Measurements from ENCODE around the gene CGREF1. TPM values are rescaled to one million over a fixed set of nuclear protein-coding genes. Genes with fewer than 3 reads are reported as not detected.

CGREF1 gene
- total RNA-seq, 1 experiment from 2014 or later = 12.9 TPM

GRCh38 chr2:27150639-27151230 is 31.8 kb upstream of the CGREF1 start:
- Mint-ChIP-seq H3K4me3 (ENCODE audit: unreplicated experiment) (no peak overlapping the region), H3K4me1 (ENCODE audit: insufficient read depth, unreplicated experiment) (no peaks in the 10 kb centered on the region), H3K27me3 (ENCODE audit: insufficient read depth, unreplicated experiment) (no peaks in the 10 kb centered on the region), H3K36me3 (ENCODE audit: insufficient read depth, unreplicated experiment) (no peaks in the 10 kb centered on the region), H3K9me3 (ENCODE audit: unreplicated experiment) (no peaks in the 10 kb centered on the region), H3K27ac (ENCODE audit: low read depth, unreplicated experiment) (no peak overlapping the region)
- no TSS peak for BruUV-seq (replicated peaks)
- DNase-seq (ENCODE audit: unreplicated experiment) = no peak
- no peak for TF ChIP-seq CTCF (IDR thresholded peaks at IDR 0.05; ENCODE audit: unreplicated experiment)
- intact Hi-C loops (cut with micrococcal nuclease) = no loop called here
- ChIA-PET POLR2A (no interaction called here), CTCF (interaction anchor here (0.6 to 1.1 kb wide), 2 partner anchors 152 to 215 kb away, joined by 3 to 7 read pairs; no protein-coding TSS in a partner anchor)

- H3K27ac Mint-ChIP-seq (ENCODE audit: low read depth, unreplicated experiment) = no peak overlapping the region
- no peaks in the 10 kb centered on the region for H3K27me3 Mint-ChIP-seq (ENCODE audit: insufficient read depth, unreplicated experiment)
- intact Hi-C loops (cut with micrococcal nuclease) = no loop called here
- no peaks in the 10 kb centered on the region for H3K4me1 Mint-ChIP-seq (ENCODE audit: insufficient read depth, unreplicated experiment)
- H3K36me3 Mint-ChIP-seq (ENCODE audit: insufficient read depth, unreplicated experiment) = no peaks in the 10 kb centered on the region
- no TSS peak for BruUV-seq (replicated peaks)
- CTCF ChIA-PET = interaction anchor here (0.8 to 1.7 kb wide), 3 partner anchors 20 to 130 kb away, joined by 3 to 5 read pairs (median 4); no protein-coding TSS in a partner anchor
- POLR2A ChIA-PET = no interaction called here
- TF ChIP-seq CTCF (IDR thresholded peaks at IDR 0.05; ENCODE audit: unreplicated experiment) = no peak
- no peak for DNase-seq (ENCODE audit: unreplicated experiment)
- no peak overlapping the region for H3K4me3 Mint-ChIP-seq (ENCODE audit: unreplicated experiment)
- no peaks in the 10 kb centered on the region for H3K9me3 Mint-ChIP-seq (ENCODE audit: unreplicated experiment)
Measured at GRCh38 chr2:27149570-27150405, 30.9 kb upstream of the CGREF1 start.

GRCh38 chr2:27148801-27149439 is 30.0 kb upstream of the CGREF1 start, which contains the start of gene TCF23:
TCF23 (plus strand) TSS chr2:27149004; CDS start chr2:27149134, 130 bp downstream.
- intact Hi-C loops (cut with micrococcal nuclease) = no loop called here
- ChIA-PET CTCF (interaction anchor here (0.8 to 1.7 kb wide), 2 partner anchors 21 to 130 kb away, joined by 4 to 5 read pairs; no protein-coding TSS in a partner anchor), POLR2A (no interaction called here)
- DNase-seq (ENCODE audit: unreplicated experiment) = no peak
- BruUV-seq (replicated peaks) = no TSS peak
- Mint-ChIP-seq H3K27me3 (ENCODE audit: insufficient read depth, unreplicated experiment) (peaks cover 2% of the 10 kb centered on the region), H3K27ac (ENCODE audit: low read depth, unreplicated experiment) (no peak within 1 kb of the TSS), H3K9me3 (ENCODE audit: unreplicated experiment) (no peaks in the 10 kb centered on the region), H3K36me3 (ENCODE audit: insufficient read depth, unreplicated experiment) (peaks cover 5% of the 10 kb centered on the region), H3K4me3 (ENCODE audit: unreplicated experiment) (no peak within 1 kb of the TSS), H3K4me1 (ENCODE audit: insufficient read depth, unreplicated experiment) (no peaks in the 10 kb centered on the region)
- no peak for TF ChIP-seq CTCF (IDR thresholded peaks at IDR 0.05; ENCODE audit: unreplicated experiment)

GRCh38 chr2:27147935-27148334 is 29.0 kb upstream of the CGREF1 start:
- Mint-ChIP-seq H3K9me3 (ENCODE audit: unreplicated experiment) (no peaks in the 10 kb centered on the region), H3K36me3 (ENCODE audit: insufficient read depth, unreplicated experiment) (peaks cover 6% of the 10 kb centered on the region), H3K4me3 (ENCODE audit: unreplicated experiment) (no peak overlapping the region), H3K27me3 (ENCODE audit: insufficient read depth, unreplicated experiment) (peaks cover 12% of the 10 kb centered on the region), H3K27ac (ENCODE audit: low read depth, unreplicated experiment) (no peak overlapping the region), H3K4me1 (ENCODE audit: insufficient read depth, unreplicated experiment) (peaks cover 7% of the 10 kb centered on the region)
- CTCF ChIA-PET = interaction anchor here (1.7 kb wide), 1 partner anchor 22 kb away, joined by 5 read pairs; no protein-coding TSS in a partner anchor
- BruUV-seq (replicated peaks) = no TSS peak
- no peak for DNase-seq (ENCODE audit: unreplicated experiment)
- TF ChIP-seq CTCF (IDR thresholded peaks at IDR 0.05; ENCODE audit: unreplicated experiment) = no peak
- POLR2A ChIA-PET = no interaction called here
- intact Hi-C loops (cut with micrococcal nuclease) = no loop called here
